ENCODE data around the gene MBNL3.

GRCh38 chrX:132378281-132378680 is 110.6 kb downstream of the MBNL3 start:
- TF ChIP-seq CTCF (IDR thresholded peaks at IDR 0.05) (no peak), POLR2A (IDR thresholded peaks at IDR 0.05) (no peak), POLR2AphosphoS5 (IDR thresholded peaks at IDR 0.05) (no peak)
